ENCODE results near the gene RASD2.

DNA sequence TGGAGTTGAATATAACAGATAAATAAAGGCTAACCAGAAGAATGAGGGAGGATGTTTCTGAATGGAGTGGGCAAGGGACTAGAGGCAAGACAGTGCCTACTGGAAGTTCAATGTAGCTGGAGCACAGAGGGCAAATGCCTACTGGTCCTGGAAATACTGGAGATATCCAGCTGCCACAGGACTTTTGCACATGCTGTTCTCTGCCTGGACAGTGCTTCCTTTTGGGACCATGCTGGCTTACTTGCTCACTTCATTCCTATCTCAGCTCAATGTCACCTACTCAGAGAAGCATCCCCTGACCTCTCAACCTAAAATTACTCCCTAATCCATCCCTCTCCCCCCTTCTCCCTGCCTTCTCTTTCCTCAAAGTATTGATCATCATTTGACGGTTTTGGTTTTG, 20.2 kb downstream of the RASD2 start:
- TF ChIP-seq, protein P1, sequence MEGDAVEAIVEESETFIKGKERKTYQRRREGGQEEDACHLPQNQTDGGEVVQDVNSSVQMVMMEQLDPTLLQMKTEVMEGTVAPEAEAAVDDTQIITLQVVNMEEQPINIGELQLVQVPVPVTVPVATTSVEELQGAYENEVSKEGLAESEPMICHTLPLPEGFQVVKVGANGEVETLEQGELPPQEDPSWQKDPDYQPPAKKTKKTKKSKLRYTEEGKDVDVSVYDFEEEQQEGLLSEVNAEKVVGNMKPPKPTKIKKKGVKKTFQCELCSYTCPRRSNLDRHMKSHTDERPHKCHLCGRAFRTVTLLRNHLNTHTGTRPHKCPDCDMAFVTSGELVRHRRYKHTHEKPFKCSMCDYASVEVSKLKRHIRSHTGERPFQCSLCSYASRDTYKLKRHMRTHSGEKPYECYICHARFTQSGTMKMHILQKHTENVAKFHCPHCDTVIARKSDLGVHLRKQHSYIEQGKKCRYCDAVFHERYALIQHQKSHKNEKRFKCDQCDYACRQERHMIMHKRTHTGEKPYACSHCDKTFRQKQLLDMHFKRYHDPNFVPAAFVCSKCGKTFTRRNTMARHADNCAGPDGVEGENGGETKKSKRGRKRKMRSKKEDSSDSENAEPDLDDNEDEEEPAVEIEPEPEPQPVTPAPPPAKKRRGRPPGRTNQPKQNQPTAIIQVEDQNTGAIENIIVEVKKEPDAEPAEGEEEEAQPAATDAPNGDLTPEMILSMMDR (IDR thresholded peaks at IDR 0.05): no peak
- TF ChIP-seq SMAD3 (CRISPR knock-in tag; IDR thresholded peaks at IDR 0.05; ENCODE audit: borderline replicate concordance) (no peak), GRHL2 (CRISPR knock-in tag; IDR thresholded peaks at IDR 0.05; ENCODE audit: insufficient replicate concordance, severe bottlenecking) (no peak), CBFB (CRISPR knock-in tag; IDR thresholded peaks at IDR 0.05; ENCODE audit: low read depth) (no peak), NR3C1 (CRISPR knock-in tag; conservative IDR thresholded peaks at IDR 0.05; ENCODE audit: low read depth) (no peak), SOX15 (CRISPR knock-in tag; IDR thresholded peaks at IDR 0.05) (no peak), SMAD4 (CRISPR knock-in tag; IDR thresholded peaks at IDR 0.05) (no peak), SP1 (CRISPR knock-in tag; conservative IDR thresholded peaks at IDR 0.05) (no peak), TCF7 (CRISPR knock-in tag; IDR thresholded peaks at IDR 0.05; ENCODE audit: low read depth) (no peak)
- TF ChIP-seq, protein P2, sequence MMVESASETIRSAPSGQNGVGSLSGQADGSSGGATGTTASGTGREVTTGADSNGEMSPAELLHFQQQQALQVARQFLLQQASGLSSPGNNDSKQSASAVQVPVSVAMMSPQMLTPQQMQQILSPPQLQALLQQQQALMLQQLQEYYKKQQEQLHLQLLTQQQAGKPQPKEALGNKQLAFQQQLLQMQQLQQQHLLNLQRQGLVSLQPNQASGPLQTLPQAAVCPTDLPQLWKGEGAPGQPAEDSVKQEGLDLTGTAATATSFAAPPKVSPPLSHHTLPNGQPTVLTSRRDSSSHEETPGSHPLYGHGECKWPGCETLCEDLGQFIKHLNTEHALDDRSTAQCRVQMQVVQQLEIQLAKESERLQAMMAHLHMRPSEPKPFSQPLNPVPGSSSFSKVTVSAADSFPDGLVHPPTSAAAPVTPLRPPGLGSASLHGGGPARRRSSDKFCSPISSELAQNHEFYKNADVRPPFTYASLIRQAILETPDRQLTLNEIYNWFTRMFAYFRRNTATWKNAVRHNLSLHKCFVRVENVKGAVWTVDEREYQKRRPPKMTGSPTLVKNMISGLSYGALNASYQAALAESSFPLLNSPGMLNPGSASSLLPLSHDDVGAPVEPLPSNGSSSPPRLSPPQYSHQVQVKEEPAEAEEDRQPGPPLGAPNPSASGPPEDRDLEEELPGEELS (CRISPR knock-in tag; IDR thresholded peaks at IDR 0.05): no peak
- TF ChIP-seq, protein P3, sequence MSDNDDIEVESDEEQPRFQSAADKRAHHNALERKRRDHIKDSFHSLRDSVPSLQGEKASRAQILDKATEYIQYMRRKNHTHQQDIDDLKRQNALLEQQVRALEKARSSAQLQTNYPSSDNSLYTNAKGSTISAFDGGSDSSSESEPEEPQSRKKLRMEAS (CRISPR knock-in tag; IDR thresholded peaks at IDR 0.05): no peak
- TF ChIP-seq, protein P4, sequence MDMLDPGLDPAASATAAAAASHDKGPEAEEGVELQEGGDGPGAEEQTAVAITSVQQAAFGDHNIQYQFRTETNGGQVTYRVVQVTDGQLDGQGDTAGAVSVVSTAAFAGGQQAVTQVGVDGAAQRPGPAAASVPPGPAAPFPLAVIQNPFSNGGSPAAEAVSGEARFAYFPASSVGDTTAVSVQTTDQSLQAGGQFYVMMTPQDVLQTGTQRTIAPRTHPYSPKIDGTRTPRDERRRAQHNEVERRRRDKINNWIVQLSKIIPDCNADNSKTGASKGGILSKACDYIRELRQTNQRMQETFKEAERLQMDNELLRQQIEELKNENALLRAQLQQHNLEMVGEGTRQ (CRISPR knock-in tag; IDR thresholded peaks at IDR 0.05): no peak
